NCI-H2196 treated with DMSO at 0.1 percent for 48 hours (cell line): ENCODE measurements around the gene KRT39.
"Not testable (repeated sequence)": the region's sequence is repeated elsewhere in the genome, so short reads cannot be mapped to it uniquely, and the experiment has no call there.

Source experiments
- DNase-seq: peaks from one replicate; lab custom pipeline; 2025; ENCODE audit not compliant: unreplicated experiment; lab: John Stamatoyannopoulos, UW

The KRT39 gene

DNA sequence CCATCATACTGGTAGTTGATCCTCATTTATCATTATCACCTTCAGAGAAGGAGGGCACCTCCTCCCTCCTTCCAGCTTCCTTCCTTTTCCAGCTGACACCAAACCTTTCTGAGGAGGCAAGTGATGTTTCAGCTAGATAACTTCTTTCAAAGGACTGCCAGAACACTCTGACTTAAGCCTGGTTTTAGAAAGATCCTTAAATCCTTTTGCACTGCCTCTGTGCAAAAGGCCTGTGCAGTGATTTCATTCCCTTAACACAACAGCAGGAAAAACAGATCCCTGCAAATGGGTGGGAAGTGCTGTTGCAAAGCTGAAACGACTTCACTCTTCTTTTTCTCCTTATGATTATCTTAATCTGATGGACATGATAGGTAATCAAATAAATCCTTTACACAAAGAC is 22.2 kb downstream of the KRT39 start:
- DNase-seq: no peak

GRCh38 chr17:40942553-40942952 is 24.2 kb downstream of the KRT39 start:
- DNase-seq: no peak

DNA sequence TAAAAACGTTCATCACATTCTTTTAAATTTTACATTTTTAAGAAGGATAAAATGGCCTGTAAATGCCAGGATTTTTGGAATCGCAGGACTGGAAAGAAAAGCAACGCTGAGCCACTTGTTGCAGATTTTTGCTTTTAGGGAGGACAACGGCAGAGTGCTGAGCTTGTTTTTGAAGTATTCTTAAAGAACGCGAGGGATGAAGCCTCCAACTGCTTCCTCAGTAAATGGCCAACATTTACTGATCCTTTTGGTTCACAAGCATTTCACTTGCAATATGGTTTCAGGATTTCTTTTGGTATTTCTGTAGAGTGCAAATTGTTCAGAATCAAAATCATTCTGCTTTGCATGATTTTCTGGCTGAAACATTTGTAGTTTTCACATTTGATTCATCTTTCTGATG is 26.5 kb downstream of the KRT39 start:
- no peak for DNase-seq

DNA sequence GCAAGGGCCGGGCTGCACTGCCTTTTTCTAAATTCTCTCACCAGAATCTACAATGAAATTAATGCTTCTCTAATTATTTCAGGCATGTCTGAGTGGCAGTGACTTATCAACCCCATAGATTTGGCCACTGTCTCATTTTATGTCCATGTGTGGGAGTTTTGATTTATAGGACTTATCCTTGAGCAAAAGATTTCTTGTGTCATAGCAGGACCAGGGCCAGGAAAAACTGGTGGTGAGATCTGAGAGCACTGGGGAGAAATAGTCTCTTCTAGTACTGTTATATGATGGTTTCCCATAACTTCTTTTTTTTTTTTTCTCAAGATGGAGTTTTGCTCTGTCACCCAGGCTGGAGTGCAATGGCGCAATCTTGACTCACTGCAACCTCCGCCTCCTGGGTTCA is 27.8 kb downstream of the KRT39 start:
- no peak for DNase-seq

DNA sequence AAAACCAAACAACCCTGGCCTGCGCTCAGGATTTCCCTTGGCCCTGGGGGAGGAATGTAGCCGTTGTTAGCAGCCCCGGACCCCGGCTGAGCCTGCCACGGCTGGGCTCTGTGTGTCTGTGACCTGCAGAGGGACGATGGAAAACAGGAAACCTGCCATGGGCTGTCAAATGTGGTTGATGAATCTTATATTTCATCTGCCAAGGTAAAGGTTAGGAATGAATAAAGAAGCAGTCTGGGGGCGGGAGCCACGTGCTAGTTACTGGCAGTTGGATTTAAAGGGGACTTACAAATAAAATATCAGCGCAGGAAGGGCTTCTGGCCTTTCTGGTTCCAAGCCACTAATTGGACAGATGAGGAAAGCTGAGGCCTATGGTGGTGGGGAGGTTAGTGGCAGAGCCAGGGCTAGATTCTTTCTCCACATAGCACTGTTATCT is 29.3 kb downstream of the KRT39 start, which contains the start of gene KRT23:
Gene KRT23 (minus strand): TSS at position 263 of the 436 bp plus-strand sequence. CDS start 1,043 bp downstream, outside the sequence.
- DNase-seq: no peak

DNA sequence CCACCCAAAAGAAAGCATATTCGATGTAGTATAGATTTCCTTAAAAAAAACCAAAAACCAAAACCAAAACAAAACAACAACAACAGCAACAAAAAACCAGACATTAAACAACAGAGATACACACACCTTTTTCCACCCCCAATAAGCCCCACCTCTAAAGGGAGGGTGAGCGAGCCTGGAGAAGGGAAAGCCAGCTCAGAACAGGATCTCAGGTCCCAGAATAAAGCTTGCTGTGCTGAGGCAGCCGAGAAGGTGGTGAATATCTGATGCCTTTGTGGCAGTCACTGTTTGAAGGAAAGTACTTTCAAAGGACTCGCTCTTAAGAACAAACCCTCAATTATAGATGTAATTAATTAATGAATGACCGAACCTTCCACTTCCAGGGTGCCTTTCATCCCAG is 29.8 kb downstream of the KRT39 start:
- no peak for DNase-seq

- DNase-seq: no peak
These were observed 30.2 kb downstream of the KRT39 start for GRCh38 chr17:40936437-40936971.

DNA sequence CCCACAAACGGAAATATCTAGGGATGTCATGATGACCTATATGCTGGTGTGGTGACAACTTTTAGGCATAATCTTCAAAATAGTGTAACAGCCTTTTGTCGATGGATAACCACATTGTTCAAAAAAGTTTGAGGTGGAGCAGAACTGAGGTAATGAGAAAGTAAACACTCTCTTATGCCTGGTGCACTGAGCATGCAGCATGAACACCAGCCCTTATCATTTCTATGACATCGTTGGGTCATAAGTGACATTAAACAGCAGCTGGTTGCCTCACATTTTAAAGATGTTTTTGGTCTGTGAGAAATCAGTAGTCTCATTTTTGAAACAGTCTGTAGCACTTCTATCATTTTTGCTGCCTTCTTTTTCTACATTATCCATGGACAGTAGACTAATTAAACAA is 31.1 kb downstream of the KRT39 start:
- no peak for DNase-seq

DNA sequence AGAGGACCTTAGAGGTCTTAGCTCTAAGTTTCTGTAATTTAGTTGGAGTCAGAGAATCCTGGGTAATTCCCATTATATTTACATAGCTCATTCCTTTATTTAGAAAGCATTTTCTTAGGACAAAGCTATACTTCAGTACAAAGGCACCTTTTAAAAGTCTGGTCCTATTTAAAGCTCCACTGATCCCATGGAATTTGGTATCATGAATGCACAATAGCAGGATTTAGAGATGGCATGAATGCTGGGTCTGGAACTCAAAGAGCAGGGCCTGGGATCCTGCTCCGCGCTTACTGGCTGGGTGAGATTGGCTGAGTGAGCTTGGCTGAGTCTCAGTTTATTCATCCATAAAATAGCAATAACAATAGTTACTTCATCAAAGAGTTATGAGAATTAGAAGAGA is 34.1 kb downstream of the KRT39 start:
- no peak for DNase-seq

DNA sequence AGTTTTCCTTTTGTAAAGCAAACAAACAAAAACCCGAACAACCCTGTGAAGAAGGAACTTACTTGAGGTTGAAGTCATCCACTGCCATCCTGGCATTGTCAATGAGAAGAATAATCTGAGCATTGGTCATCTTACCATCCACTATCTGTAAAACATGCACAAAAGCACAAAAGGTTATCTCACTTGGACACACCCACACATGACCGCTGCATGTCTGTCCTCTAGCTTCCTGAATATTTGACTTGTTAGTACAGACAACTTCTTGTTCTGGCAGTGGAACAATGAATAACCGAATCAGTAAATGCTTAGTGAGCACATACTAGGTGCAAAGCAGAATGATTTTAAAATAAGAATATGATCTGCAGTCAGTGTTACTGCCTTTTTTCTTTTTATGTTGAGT is 35.4 kb downstream of the KRT39 start:
- no peak for DNase-seq

DNA sequence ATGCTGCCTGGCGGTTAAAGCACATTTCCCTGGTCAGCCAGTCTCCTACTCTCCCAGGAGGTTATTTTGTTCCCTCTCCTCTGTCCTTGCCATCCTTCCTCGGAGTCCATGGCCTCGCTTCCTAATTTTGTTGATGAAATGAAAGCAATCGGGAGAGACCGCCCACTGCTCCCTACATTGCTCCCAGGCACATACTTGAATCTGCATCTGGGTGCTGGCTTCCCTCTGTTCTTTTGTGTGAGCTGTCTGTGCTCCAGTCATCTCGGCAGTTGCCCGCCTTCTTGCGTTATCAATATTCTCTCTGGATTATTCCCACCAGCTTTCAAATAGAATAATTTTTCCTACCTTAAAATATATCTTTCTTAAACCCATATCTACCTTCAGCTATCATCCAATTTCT is 40.4 kb downstream of the KRT39 start:
- no peak for DNase-seq

DNA sequence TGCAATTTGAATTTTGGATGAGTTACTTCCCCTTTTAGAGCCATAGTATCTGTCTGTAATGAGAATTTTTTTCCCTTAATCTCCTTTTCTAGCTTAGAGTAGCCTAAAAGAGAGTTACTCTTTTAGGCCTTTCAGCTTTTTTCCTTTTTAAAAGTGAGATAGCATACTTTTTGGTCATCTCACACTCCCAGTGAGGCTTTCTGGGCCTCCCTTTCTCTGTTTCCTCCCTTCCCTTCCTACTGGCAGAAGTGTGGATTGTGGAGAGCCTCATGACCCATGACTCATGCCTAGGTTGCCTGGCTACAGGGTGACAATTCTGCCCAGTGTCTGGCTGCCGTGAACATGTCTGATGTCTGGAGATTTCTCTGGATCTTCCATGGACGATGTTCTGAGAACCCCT is 44.5 kb downstream of the KRT39 start:
- no peak for DNase-seq

GRCh38 chr17:40921026-40921425 is 45.7 kb downstream of the KRT39 start:
- DNase-seq: no peak

- DNase-seq: not testable (repeated sequence)
These were observed 49.6 kb downstream of the KRT39 start for GRCh38 chr17:40917116-40917515.

DNA sequence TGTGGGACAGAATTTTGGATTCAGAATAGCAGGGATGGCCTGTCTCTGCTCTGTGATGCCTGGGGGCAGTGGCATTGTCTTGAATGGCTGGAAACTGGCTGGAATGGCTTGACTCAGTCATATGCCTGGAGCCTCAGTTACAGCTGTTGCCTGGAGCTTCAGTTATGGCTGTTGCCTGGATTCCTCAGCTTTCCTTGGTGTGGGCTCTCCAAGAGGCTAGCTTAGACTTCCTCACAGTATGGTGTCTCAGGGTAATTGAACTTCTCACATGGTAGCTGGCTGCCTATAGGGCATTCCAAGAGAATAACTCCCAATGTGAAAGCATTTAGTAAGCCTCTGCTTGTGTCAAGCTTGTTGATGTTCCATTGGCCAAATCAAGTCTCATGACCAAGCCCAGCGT is 50.4 kb downstream of the KRT39 start:
- DNase-seq: no peak

GRCh38 chr17:40915721-40916256 is 51.0 kb downstream of the KRT39 start:
- no peak for DNase-seq

DNA sequence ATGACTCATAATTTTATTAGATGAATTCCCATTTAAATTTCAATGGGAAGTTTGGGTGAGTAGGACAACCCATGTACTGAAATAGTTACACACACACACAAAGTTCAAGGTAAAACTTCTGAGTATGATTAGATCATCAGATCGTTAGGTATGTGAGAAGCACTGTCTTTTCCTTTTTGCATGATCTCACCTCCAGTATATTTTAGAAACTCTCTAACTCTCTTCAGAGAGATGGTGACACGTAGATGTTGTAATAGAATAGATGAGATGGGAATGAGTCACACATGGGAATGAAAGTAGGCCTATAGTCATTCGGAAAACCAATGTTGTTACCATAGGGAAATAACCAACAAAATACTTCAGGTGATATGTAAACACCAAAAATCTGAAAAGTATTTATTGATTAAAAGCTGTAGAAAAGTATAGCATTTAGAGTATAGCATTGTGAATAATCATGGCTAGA is 51.5 kb downstream of the KRT39 start:
- DNase-seq: no peak

- no peak for DNase-seq
These were observed 52.5 kb downstream of the KRT39 start for GRCh38 chr17:40914075-40914855.

- DNase-seq: no peak
These were observed 54.1 kb downstream of the KRT39 start for GRCh38 chr17:40912486-40913210.

DNA sequence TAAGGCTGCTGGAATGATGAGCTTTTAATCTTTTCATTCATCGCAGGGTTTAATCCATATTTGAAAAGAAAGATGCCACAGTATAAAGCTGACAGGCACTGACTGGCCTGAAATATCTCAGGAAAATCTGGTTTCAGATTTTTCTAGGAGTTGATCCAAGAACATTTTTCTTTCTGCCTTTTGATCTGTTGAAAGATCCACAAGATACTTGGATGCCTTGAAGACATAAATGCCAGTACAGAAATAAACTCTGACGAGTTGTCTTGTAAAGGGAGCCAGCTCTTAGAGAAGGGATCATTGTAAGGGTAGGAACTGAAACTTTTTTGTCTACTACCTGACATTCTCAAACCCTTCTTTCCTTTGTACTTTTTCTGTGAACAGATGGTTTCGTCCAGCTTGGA is 56.3 kb downstream of the KRT39 start:
- no peak for DNase-seq

DNA sequence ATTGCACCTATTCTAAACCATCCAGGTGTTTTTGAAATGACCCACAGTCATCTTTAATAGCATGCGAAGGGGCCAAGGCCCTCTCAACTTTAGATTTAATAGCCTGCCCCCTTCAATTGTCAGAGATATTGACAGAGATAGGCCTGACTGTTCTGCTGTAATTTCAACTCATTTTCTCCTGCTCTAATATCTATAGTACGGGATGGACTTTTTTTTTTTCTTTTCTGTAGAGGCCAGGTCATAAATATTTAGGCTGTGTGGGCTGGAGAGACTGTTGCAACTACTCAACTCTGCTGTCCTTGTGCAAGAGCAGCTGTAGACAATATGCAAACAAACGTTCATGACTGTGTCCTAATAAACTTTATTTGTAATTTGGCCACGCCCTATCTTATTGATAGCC is 57.0 kb downstream of the KRT39 start:
- DNase-seq: no peak

DNA sequence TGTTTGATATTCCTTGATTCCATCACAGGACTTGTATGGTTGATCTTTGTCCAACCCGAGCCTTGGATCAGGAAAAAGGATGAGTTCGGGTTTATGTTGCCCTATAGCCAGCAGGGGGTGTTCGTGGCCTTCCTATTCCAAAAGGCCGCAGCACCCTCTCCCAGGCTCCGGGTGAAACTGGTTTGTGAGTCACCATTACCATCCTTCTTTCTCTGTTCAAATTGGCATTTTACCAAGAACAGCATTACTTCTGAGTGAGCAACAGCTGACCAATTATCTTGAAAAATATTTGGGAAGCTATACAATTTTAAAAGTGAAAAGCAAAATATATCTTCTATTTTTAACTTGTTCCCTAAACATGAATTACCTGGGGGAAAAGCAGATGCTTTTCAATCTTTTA is 57.4 kb downstream of the KRT39 start:
- DNase-seq: peak; percentile 70
